ENCODE data around the gene HINT3. TPM values are rescaled to one million over a fixed set of nuclear protein-coding genes. Genes with fewer than 3 reads are reported as not detected.
"Not testable (repeated sequence)": the region's sequence is repeated elsewhere in the genome, so short reads cannot be mapped to it uniquely, and the experiment has no call there.

Gene HINT3
- total RNA-seq, 6 experiments from 2014 or later: 8.5 to 16.6 (median 14.3) TPM

GRCh38 chr6:125966569-125966968 is 10.0 kb downstream of the HINT3 start:
- DNase-seq: no peak
- Histone ChIP-seq H3K4me1 (peaks cover 0 to 15% (median 7%) of the 10 kb centered on the region in 4 donors), H3K27ac (no peak overlapping the region), H3K4me3 (no peak overlapping the region), H3K9me3 (no peaks in the 10 kb centered on the region), H3K27me3 (no peaks in the 10 kb centered on the region), H3K36me3 (peaks cover 0 to 7% (median 0%) of the 10 kb centered on the region in 4 donors)
- intact Hi-C loops (cut with DNase I): no loop called here
- ATAC-seq: no peak
- 100% methylated on average over 1 of the region's 1 CpG for WGBS (ENCODE audit: insufficient coverage, low coverage, low lambda C conversion rate, missing lambda C conversion rate)
- TF ChIP-seq POLR2A (IDR thresholded peaks at IDR 0.05) (no peak), CTCF (IDR thresholded peaks at IDR 0.05) (no peak)

- peaks cover 0 to 13% (median under 1%) of the 10 kb centered on the region in 4 donors for H3K4me1 ChIP-seq
- intact Hi-C loops (cut with DNase I): no loop called here
- peaks cover 0 to 12% (median 0%) of the 10 kb centered on the region in 4 donors for H3K36me3 ChIP-seq
- TF ChIP-seq CTCF (IDR thresholded peaks at IDR 0.05): no peak
- no peak for TF ChIP-seq POLR2A (IDR thresholded peaks at IDR 0.05)
- H3K27me3 ChIP-seq: no peaks in the 10 kb centered on the region
- H3K9me3 ChIP-seq: no peaks in the 10 kb centered on the region
- no peak for ATAC-seq
- H3K4me3 ChIP-seq: no peak overlapping the region
- H3K27ac ChIP-seq: no peak overlapping the region
- WGBS (ENCODE audit: insufficient coverage, low coverage, low lambda C conversion rate, missing lambda C conversion rate): 91% methylated on average over 2 of the region's 2 CpGs
- no peak for DNase-seq
These were observed 11.9 kb downstream of the HINT3 start for GRCh38 chr6:125968493-125968892.

- WGBS (ENCODE audit: insufficient coverage, low coverage, low lambda C conversion rate, missing lambda C conversion rate): 0% methylated on average over 2 of the region's 2 CpGs
- DNase-seq (no peak), ATAC-seq (peak in 3 of 4 donors; percentile 52 to 62 (median 54))
- H3K9me3 ChIP-seq: no peaks in the 10 kb centered on the region
- no peak overlapping the region for H3K4me3 ChIP-seq
- TF ChIP-seq POLR2A (IDR thresholded peaks at IDR 0.05): no peak
- TF ChIP-seq CTCF (IDR thresholded peaks at IDR 0.05): no peak
- peaks cover 0 to 12% (median under 1%) of the 10 kb centered on the region in 4 donors for H3K36me3 ChIP-seq
- H3K27ac ChIP-seq: no peak overlapping the region
- H3K27me3 ChIP-seq: no peaks in the 10 kb centered on the region
- H3K4me1 ChIP-seq: peaks cover 0 to 13% (median 1%) of the 10 kb centered on the region in 4 donors
- intact Hi-C loops (cut with DNase I): no loop called here
These were observed 14.2 kb downstream of the HINT3 start for GRCh38 chr6:125970760-125971159.

- DNase-seq; H3K9me3 ChIP-seq; intact Hi-C loops (cut with DNase I); ATAC-seq; H3K27ac ChIP-seq; H3K27me3 ChIP-seq; H3K4me3 ChIP-seq: not testable (repeated sequence)
- Histone ChIP-seq H3K36me3 (peaks cover 0 to 10% (median under 1%) of the 10 kb centered on the region in 4 donors), H3K4me1 (peaks cover 0 to 13% (median 1%) of the 10 kb centered on the region in 4 donors)
- WGBS (ENCODE audit: insufficient coverage, low coverage, low lambda C conversion rate, missing lambda C conversion rate): 100% methylated on average over 1 of the region's 1 CpG
These were observed 15.9 kb downstream of the HINT3 start for GRCh38 chr6:125972478-125972877.

GRCh38 chr6:125974214-125974866 is 17.8 kb downstream of the HINT3 start:
- Histone ChIP-seq H3K27ac (no peak overlapping the region), H3K27me3 (no peaks in the 10 kb centered on the region), H3K4me3 (no peak overlapping the region), H3K4me1 (peaks cover 0 to 18% (median 1%) of the 10 kb centered on the region in 4 donors), H3K9me3 (no peaks in the 10 kb centered on the region), H3K36me3 (peaks cover 0 to 5% (median under 1%) of the 10 kb centered on the region in 4 donors)
- no peak for DNase-seq
- TF ChIP-seq POLR2A (IDR thresholded peaks at IDR 0.05) (no peak), CTCF (IDR thresholded peaks at IDR 0.05) (peak; percentile 52 to 62 (median 61))
- peak; percentile 69 to 78 (median 76) for ATAC-seq
- intact Hi-C loops (cut with DNase I): no loop called here
- 14% methylated on average over 5 of the region's 5 CpGs for WGBS (ENCODE audit: insufficient coverage, low coverage, low lambda C conversion rate, missing lambda C conversion rate)
